Mesenchymal stem cell (in vitro differentiated cells and primary cell): Measurements from ENCODE around the gene KRTAP10-8.

Experiments used
- DNase-seq: peaks from one replicate; pipeline ENCODE4 v3.0.0-alpha.2; 2013
- H2AFZ ChIP-seq: one replicate; pipeline ENCODE4 v1.6.1; 2013; ENCODE audit warnings: low read depth, mild to moderate bottlenecking, control low read depth, inconsistent platforms, low read length, moderate library complexity
- H2AK5ac ChIP-seq: 2 replicates; pipeline ENCODE4 v1.6.1; 2013; ENCODE audit warnings: low read length, moderate library complexity, mild to moderate bottlenecking, inconsistent platforms; ENCODE audit not compliant: severe bottlenecking
- H2BK120ac ChIP-seq: one replicate; pipeline ENCODE4 v1.6.1; 2013; ENCODE audit warnings: low read depth, mild to moderate bottlenecking, inconsistent platforms, low read length, moderate library complexity
- H2BK12ac ChIP-seq, 2 experiments: one replicate each; pipeline ENCODE4 v1.6.1; 2013; ENCODE audit warnings: inconsistent platforms in 2 of 2, low read length in 2 of 2, mild to moderate bottlenecking in 2 of 2, moderate library complexity in 2 of 2, control low read depth in 1 of 2
- H2BK15ac ChIP-seq: one replicate; pipeline ENCODE4 v1.6.1; 2013; ENCODE audit warnings: mild to moderate bottlenecking, low read depth, inconsistent platforms; ENCODE audit not compliant: poor library complexity, severe bottlenecking
- H2BK5ac ChIP-seq: 2 replicates; pipeline ENCODE4 v1.6.1; 2013; ENCODE audit warnings: low read depth, mild to moderate bottlenecking, low read length, control low read depth, inconsistent platforms; ENCODE audit not compliant: poor library complexity, severe bottlenecking
- H3K14ac ChIP-seq, 2 experiments: one replicate each; pipeline ENCODE4 v1.6.1; 2013; ENCODE audit warnings: inconsistent platforms in 2 of 2, low read length in 2 of 2, control low read depth in 1 of 2, mild to moderate bottlenecking in 1 of 2, moderate library complexity in 1 of 2
- H3K18ac ChIP-seq, 2 experiments: one replicate each; pipeline ENCODE4 v1.6.1; 2013; ENCODE audit warnings: inconsistent platforms in 2 of 2, low read length in 2 of 2, control low read depth in 1 of 2, low read depth in 1 of 2, mild to moderate bottlenecking in 1 of 2
- H3K23ac ChIP-seq, 2 experiments: one replicate each; pipeline ENCODE4 v1.6.1; 2013; ENCODE audit warnings: inconsistent platforms in 2 of 2, low read length in 2 of 2, mild to moderate bottlenecking in 2 of 2, moderate library complexity in 2 of 2, control low read depth in 1 of 2
- H3K27ac ChIP-seq: 2 replicates; pipeline ENCODE4 v1.5.1; 2013; ENCODE audit warnings: mild to moderate bottlenecking, moderate library complexity, low read length, control low read depth, inconsistent platforms; ENCODE audit not compliant: poor library complexity, severe bottlenecking
- H3K27me3 ChIP-seq, 2 experiments: 2 replicates each; pipeline versions ENCODE4 v1.6.1 to v1.7.0; 2013; ENCODE audit warnings: low read length in 2 of 2, mild to moderate bottlenecking in 2 of 2, moderate library complexity in 2 of 2, control low read depth in 1 of 2, inconsistent platforms in 1 of 2; ENCODE audit not compliant: control insufficient read depth in 1 of 2, insufficient read depth in 1 of 2
- H3K36me3 ChIP-seq, 2 experiments: 2 replicates each; pipeline versions ENCODE4 v1.6.1 to v1.7.0; 2013; ENCODE audit warnings: low read length in 2 of 2, control low read depth in 1 of 2, inconsistent platforms in 1 of 2, low read depth in 1 of 2, mild to moderate bottlenecking in 1 of 2; ENCODE audit not compliant: insufficient read depth in 2 of 2, control insufficient read depth in 1 of 2
- H3K4ac ChIP-seq, 2 experiments: one replicate each; pipeline ENCODE4 v1.6.1; 2013; ENCODE audit warnings: inconsistent platforms in 2 of 2, low read length in 2 of 2, mild to moderate bottlenecking in 2 of 2, moderate library complexity in 2 of 2, control low read depth in 1 of 2, low read depth in 1 of 2
- H3K4me1 ChIP-seq: 2 replicates; pipeline ENCODE4 v1.6.1; 2013; ENCODE audit warnings: low read depth, low read length, control low read depth; ENCODE audit not compliant: control insufficient read depth, insufficient read depth
- H3K4me2 ChIP-seq: 2 replicates; pipeline ENCODE4 v1.6.1; 2013; ENCODE audit warnings: low read length, mild to moderate bottlenecking, inconsistent platforms; ENCODE audit not compliant: poor library complexity, severe bottlenecking
- H3K4me3 ChIP-seq, 2 experiments: 2 replicates each; pipeline versions ENCODE4 v1.5.1 to v1.7.0; 2013; ENCODE audit warnings: low read length in 2 of 2, mild to moderate bottlenecking in 2 of 2, control low read depth in 1 of 2, low read depth in 1 of 2; ENCODE audit not compliant: insufficient read depth in 1 of 2
- H3K79me1 ChIP-seq: replicated peaks from 2 replicates; pipeline ENCODE4 v1.6.1; 2013; ENCODE audit warnings: mild to moderate bottlenecking, control low read depth, low read length, inconsistent platforms; ENCODE audit not compliant: poor library complexity, severe bottlenecking
- H3K9ac ChIP-seq: 2 replicates; pipeline ENCODE4 v1.7.0; 2013; ENCODE audit warnings: mild to moderate bottlenecking, low read length, moderate library complexity
- H3K9me3 ChIP-seq: 2 replicates; pipeline ENCODE4 v1.7.0; 2013; ENCODE audit warnings: mild to moderate bottlenecking, low read length; ENCODE audit not compliant: control insufficient read depth
- H4K8ac ChIP-seq: one replicate; pipeline ENCODE4 v1.6.1; 2013; ENCODE audit warnings: inconsistent platforms, mild to moderate bottlenecking, low read length, moderate library complexity
- H4K91ac ChIP-seq: one replicate; pipeline ENCODE4 v1.6.1; 2013; ENCODE audit warnings: mild to moderate bottlenecking, low read length, inconsistent platforms
- WGBS: methylation state at CpG from one replicate; pipeline ENCODE4 v1.1.7; 2013; ENCODE audit warnings: mixed read lengths; 5-methylcytosine and 5-hydroxymethylcytosine counted together

KRTAP10-8 gene

GRCh38 chr21:44614161-44614631, 2.3 kb downstream of the KRTAP10-8 start:
- Histone ChIP-seq H2AK5ac (no peak overlapping the region), H3K23ac (no peak overlapping the region), H3K4ac (no peak overlapping the region), H2AFZ (no peak overlapping the region), H3K18ac (no peak overlapping the region), H4K8ac (no peak overlapping the region), H3K4me2 (no peak overlapping the region), H3K36me3 (no peaks in the 10 kb centered on the region), H2BK12ac (no peak overlapping the region), H2BK120ac (no peak overlapping the region), H3K9me3 (peaks cover 17% of the 10 kb centered on the region), H3K79me1 (no peaks in the 10 kb centered on the region), H3K27me3 (no peaks in the 10 kb centered on the region), H3K14ac (no peak overlapping the region), H4K91ac (no peak overlapping the region), H3K9ac (no peak overlapping the region), H2BK15ac (no peak overlapping the region), H3K4me3 (no peak overlapping the region), H3K4me1 (no peaks in the 10 kb centered on the region), H3K27ac (no peak overlapping the region), H2BK5ac (no peak overlapping the region)
- WGBS = 81% methylated on average over 20 of the region's 20 CpGs
- no peak for DNase-seq

DNA sequence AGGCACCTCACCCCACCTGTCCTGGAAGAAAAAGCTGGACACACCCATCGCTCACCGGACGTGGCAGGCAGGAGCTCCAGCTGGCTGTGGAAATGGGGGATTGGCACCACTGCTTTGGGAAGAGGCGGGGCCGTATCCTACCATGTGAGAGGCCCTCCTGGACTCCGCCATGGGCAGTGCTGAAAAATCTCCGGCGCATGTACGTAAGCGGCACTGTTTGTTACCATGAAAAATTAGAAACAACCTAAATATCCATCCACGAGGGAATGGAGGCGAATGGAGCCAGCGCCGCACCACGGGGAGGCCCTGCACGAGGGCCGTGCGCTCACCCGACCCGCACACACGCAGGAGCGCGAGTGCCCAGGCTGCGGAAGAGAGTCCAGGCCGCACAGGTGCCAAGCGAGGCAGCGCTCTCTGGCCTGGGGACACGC, 3.1 kb downstream of the KRTAP10-8 start:
- no peak overlapping the region for H3K4ac ChIP-seq
- H3K4me1 ChIP-seq = no peaks in the 10 kb centered on the region
- H3K23ac ChIP-seq = no peak overlapping the region
- WGBS = 95% methylated on average over 28 of the region's 28 CpGs
- no peak overlapping the region for H4K8ac ChIP-seq
- H3K79me1 ChIP-seq = no peaks in the 10 kb centered on the region
- no peak overlapping the region for H2BK120ac ChIP-seq
- no peak overlapping the region for H4K91ac ChIP-seq
- H2BK15ac ChIP-seq = no peak overlapping the region
- H3K9me3 ChIP-seq = peaks cover 17% of the 10 kb centered on the region
- no peaks in the 10 kb centered on the region for H3K36me3 ChIP-seq
- no peak for DNase-seq
- H3K27ac ChIP-seq = no peak overlapping the region
- H3K4me2 ChIP-seq = no peak overlapping the region
- H3K4me3 ChIP-seq = no peak overlapping the region
- no peak overlapping the region for H2AK5ac ChIP-seq
- H3K27me3 ChIP-seq = no peaks in the 10 kb centered on the region
- H2BK5ac ChIP-seq = no peak overlapping the region
- no peak overlapping the region for H2BK12ac ChIP-seq
- H3K14ac ChIP-seq = no peak overlapping the region
- no peak overlapping the region for H2AFZ ChIP-seq
- H3K9ac ChIP-seq = no peak overlapping the region
- no peak overlapping the region for H3K18ac ChIP-seq

- peaks cover 22% of the 10 kb centered on the region for H3K9me3 ChIP-seq
Measured at GRCh38 chr21:44615466-44615865, 3.6 kb downstream of the KRTAP10-8 start.

GRCh38 chr21:44615911-44616590, 4.2 kb downstream of the KRTAP10-8 start:
- H3K36me3 ChIP-seq = no peaks in the 10 kb centered on the region
- H4K8ac ChIP-seq = no peak overlapping the region
- no peak overlapping the region for H3K4ac ChIP-seq
- no peak overlapping the region for H3K4me2 ChIP-seq
- no peak overlapping the region for H2AK5ac ChIP-seq
- no peak overlapping the region for H2BK120ac ChIP-seq
- H3K27ac ChIP-seq = no peak overlapping the region
- H3K4me3 ChIP-seq = no peak overlapping the region
- H2BK5ac ChIP-seq = no peak overlapping the region
- H3K9ac ChIP-seq = no peak overlapping the region
- H3K27me3 ChIP-seq = no peaks in the 10 kb centered on the region
- WGBS = 84% methylated on average over 17 of the region's 17 CpGs
- no peak overlapping the region for H3K23ac ChIP-seq
- H2BK15ac ChIP-seq = no peak overlapping the region
- no peak overlapping the region for H2AFZ ChIP-seq
- H2BK12ac ChIP-seq = no peak overlapping the region
- no peak overlapping the region for H3K18ac ChIP-seq
- no peaks in the 10 kb centered on the region for H3K4me1 ChIP-seq
- H3K79me1 ChIP-seq = no peaks in the 10 kb centered on the region
- peaks cover 24% of the 10 kb centered on the region for H3K9me3 ChIP-seq
- no peak overlapping the region for H3K14ac ChIP-seq
- no peak overlapping the region for H4K91ac ChIP-seq
- DNase-seq = no peak

More at GRCh38 chr21:44615466-44615865, 3.6 kb downstream of the KRTAP10-8 start:
- Histone ChIP-seq H2BK5ac (no peak overlapping the region), H4K91ac (no peak overlapping the region), H3K4me2 (no peak overlapping the region), H3K23ac (no peak overlapping the region), H2AK5ac (no peak overlapping the region), H3K18ac (no peak overlapping the region), H2BK12ac (no peak overlapping the region), H3K4me1 (no peaks in the 10 kb centered on the region), H2BK15ac (no peak overlapping the region), H3K4me3 (no peak overlapping the region), H3K9ac (no peak overlapping the region), H3K27me3 (no peaks in the 10 kb centered on the region), H3K4ac (no peak overlapping the region), H3K27ac (no peak overlapping the region), H3K36me3 (no peaks in the 10 kb centered on the region), H2BK120ac (no peak overlapping the region), H4K8ac (no peak overlapping the region), H3K79me1 (no peaks in the 10 kb centered on the region), H2AFZ (no peak overlapping the region), H3K14ac (no peak overlapping the region)
- 80% methylated on average over 7 of the region's 8 CpGs for WGBS
- DNase-seq = no peak
